ENCODE measurements around the gene ANKRD30A. TPM values are rescaled to one million over a fixed set of nuclear protein-coding genes. Genes with fewer than 3 reads are reported as not detected.

Gene ANKRD30A
- polyA plus RNA-seq, 1 donor from 2014 or later, result not detected

DNA sequence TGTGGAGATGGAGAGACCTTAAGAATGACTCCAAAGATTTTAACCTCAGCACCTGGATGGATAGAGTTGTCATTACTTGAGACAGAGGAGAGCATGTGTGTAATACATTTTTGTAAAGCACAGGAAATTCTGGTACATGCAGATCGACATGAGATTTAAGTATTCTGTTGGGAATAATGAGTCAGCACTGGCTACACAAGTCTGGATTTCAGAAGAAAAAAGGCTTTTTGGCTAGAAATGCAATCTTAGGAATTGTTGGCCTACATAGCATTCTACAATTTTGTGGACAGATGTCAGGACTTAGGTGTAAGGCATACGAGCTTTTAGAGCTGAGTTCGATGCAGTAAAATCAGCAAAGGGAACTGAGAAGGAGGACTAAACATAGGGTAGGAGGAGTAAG is 24.1 kb upstream of the ANKRD30A start:
- Histone ChIP-seq H3K4me3 (ENCODE audit: low read length) (no peak overlapping the region), H3K9me3 (ENCODE audit: low read length) (no peaks in the 10 kb centered on the region), H3K27ac (ENCODE audit: low read length) (no peak overlapping the region), H3K27me3 (ENCODE audit: insufficient read depth, low read depth, low read length) (no peaks in the 10 kb centered on the region), H3K36me3 (ENCODE audit: insufficient read depth, low read length) (no peaks in the 10 kb centered on the region), H3K79me2 (replicated peaks; ENCODE audit: insufficient read depth, low read length) (no peaks in the 10 kb centered on the region), H3K9ac (ENCODE audit: low read length) (no peak overlapping the region), H3F3A (ENCODE audit: insufficient read depth, low read length, poor library complexity, severe bottlenecking) (no peaks in the 10 kb centered on the region), H3K4me2 (ENCODE audit: low read length) (no peak overlapping the region), H3K9me2 (ENCODE audit: insufficient read depth, low read length) (no peaks in the 10 kb centered on the region), H4K20me1 (ENCODE audit: insufficient read depth) (no peaks in the 10 kb centered on the region), H2AFZ (ENCODE audit: low read depth, low read length) (no peak overlapping the region)
- TF ChIP-seq, protein P1, sequence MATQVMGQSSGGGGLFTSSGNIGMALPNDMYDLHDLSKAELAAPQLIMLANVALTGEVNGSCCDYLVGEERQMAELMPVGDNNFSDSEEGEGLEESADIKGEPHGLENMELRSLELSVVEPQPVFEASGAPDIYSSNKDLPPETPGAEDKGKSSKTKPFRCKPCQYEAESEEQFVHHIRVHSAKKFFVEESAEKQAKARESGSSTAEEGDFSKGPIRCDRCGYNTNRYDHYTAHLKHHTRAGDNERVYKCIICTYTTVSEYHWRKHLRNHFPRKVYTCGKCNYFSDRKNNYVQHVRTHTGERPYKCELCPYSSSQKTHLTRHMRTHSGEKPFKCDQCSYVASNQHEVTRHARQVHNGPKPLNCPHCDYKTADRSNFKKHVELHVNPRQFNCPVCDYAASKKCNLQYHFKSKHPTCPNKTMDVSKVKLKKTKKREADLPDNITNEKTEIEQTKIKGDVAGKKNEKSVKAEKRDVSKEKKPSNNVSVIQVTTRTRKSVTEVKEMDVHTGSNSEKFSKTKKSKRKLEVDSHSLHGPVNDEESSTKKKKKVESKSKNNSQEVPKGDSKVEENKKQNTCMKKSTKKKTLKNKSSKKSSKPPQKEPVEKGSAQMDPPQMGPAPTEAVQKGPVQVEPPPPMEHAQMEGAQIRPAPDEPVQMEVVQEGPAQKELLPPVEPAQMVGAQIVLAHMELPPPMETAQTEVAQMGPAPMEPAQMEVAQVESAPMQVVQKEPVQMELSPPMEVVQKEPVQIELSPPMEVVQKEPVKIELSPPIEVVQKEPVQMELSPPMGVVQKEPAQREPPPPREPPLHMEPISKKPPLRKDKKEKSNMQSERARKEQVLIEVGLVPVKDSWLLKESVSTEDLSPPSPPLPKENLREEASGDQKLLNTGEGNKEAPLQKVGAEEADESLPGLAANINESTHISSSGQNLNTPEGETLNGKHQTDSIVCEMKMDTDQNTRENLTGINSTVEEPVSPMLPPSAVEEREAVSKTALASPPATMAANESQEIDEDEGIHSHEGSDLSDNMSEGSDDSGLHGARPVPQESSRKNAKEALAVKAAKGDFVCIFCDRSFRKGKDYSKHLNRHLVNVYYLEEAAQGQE (IDR thresholded peaks at IDR 0.05; ENCODE audit: borderline replicate concordance), result no peak
- TF ChIP-seq EZH2 (IDR thresholded peaks at IDR 0.05; ENCODE audit: borderline replicate concordance, insufficient read depth, low read length, poor library complexity, severe bottlenecking) (no peak), SMC3 (conservative IDR thresholded peaks at IDR 0.05; ENCODE audit: poor library complexity) (no peak), MXI1 (conservative IDR thresholded peaks at IDR 0.05; ENCODE audit: poor library complexity, severe bottlenecking) (no peak), POLR2AphosphoS5 (IDR thresholded peaks at IDR 0.05) (no peak), EP300 (conservative IDR thresholded peaks at IDR 0.05; ENCODE audit: poor library complexity, severe bottlenecking) (no peak), TAF1 (IDR thresholded peaks at IDR 0.05; ENCODE audit: low read depth) (no peak), RAD21 (conservative IDR thresholded peaks at IDR 0.05) (no peak)
- TF ChIP-seq, protein P2, sequence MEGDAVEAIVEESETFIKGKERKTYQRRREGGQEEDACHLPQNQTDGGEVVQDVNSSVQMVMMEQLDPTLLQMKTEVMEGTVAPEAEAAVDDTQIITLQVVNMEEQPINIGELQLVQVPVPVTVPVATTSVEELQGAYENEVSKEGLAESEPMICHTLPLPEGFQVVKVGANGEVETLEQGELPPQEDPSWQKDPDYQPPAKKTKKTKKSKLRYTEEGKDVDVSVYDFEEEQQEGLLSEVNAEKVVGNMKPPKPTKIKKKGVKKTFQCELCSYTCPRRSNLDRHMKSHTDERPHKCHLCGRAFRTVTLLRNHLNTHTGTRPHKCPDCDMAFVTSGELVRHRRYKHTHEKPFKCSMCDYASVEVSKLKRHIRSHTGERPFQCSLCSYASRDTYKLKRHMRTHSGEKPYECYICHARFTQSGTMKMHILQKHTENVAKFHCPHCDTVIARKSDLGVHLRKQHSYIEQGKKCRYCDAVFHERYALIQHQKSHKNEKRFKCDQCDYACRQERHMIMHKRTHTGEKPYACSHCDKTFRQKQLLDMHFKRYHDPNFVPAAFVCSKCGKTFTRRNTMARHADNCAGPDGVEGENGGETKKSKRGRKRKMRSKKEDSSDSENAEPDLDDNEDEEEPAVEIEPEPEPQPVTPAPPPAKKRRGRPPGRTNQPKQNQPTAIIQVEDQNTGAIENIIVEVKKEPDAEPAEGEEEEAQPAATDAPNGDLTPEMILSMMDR (IDR thresholded peaks at IDR 0.05; ENCODE audit: poor library complexity, severe bottlenecking), result no peak

DNA sequence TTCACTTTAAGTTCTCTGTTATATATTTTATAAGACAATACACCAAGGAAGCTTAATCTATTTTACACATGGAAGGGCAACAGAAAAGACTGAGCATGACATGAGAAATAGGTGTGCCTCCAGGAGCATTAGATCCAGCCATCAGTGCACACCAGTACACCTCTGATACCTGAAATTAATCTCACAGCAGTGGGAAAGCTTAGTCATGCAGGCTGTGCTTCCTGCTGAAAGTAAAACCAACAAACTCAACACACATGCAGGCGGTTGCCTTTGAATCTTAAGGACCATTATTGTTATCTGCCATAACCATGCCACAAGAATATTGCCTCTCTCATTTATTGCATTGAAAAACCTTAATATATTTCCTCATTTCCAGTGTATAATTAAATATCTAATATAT is 16.4 kb upstream of the ANKRD30A start:
- Histone ChIP-seq H3K27me3 (ENCODE audit: insufficient read depth, low read depth, low read length) (no peaks in the 10 kb centered on the region), H3K79me2 (replicated peaks; ENCODE audit: insufficient read depth, low read length) (no peaks in the 10 kb centered on the region), H3K9me2 (ENCODE audit: insufficient read depth, low read length) (no peaks in the 10 kb centered on the region), H3K4me3 (ENCODE audit: low read length) (no peak overlapping the region), H3K9me3 (ENCODE audit: low read length) (no peaks in the 10 kb centered on the region), H3K27ac (ENCODE audit: low read length) (no peak overlapping the region), H3F3A (ENCODE audit: insufficient read depth, low read length, poor library complexity, severe bottlenecking) (no peaks in the 10 kb centered on the region), H3K9ac (ENCODE audit: low read length) (no peak overlapping the region), H3K4me2 (ENCODE audit: low read length) (no peak overlapping the region), H4K20me1 (ENCODE audit: insufficient read depth) (no peaks in the 10 kb centered on the region), H2AFZ (ENCODE audit: low read depth, low read length) (no peak overlapping the region), H3K36me3 (ENCODE audit: insufficient read depth, low read length) (no peaks in the 10 kb centered on the region)
- TF ChIP-seq EZH2 (IDR thresholded peaks at IDR 0.05; ENCODE audit: borderline replicate concordance, insufficient read depth, low read length, poor library complexity, severe bottlenecking), result no peak
- TF ChIP-seq, protein P1 (IDR thresholded peaks at IDR 0.05; ENCODE audit: borderline replicate concordance), result no peak
- TF ChIP-seq TAF1 (IDR thresholded peaks at IDR 0.05; ENCODE audit: low read depth), result no peak
- TF ChIP-seq RAD21 (conservative IDR thresholded peaks at IDR 0.05), result no peak
- TF ChIP-seq MXI1 (conservative IDR thresholded peaks at IDR 0.05; ENCODE audit: poor library complexity, severe bottlenecking), result no peak
- TF ChIP-seq, protein P2 (IDR thresholded peaks at IDR 0.05; ENCODE audit: poor library complexity, severe bottlenecking), result no peak
- no peak for TF ChIP-seq POLR2AphosphoS5 (IDR thresholded peaks at IDR 0.05)
- TF ChIP-seq EP300 (conservative IDR thresholded peaks at IDR 0.05; ENCODE audit: poor library complexity, severe bottlenecking), result no peak
- no peak for TF ChIP-seq SMC3 (conservative IDR thresholded peaks at IDR 0.05; ENCODE audit: poor library complexity)

All from neural cell (in vitro differentiated cells).